NCI-H748 (cell line): ENCODE results near the gene ZFP91.

Experiments
- DNase-seq: peaks from one replicate; lab custom pipeline; 2025; ENCODE audit not compliant: unreplicated experiment; lab: John Stamatoyannopoulos, UW

ZFP91 gene

GRCh38 chr11:58658623-58659022, 79.8 kb downstream of the ZFP91 start:
- DNase-seq = no peak

- DNase-seq = no peak
Observed at GRCh38 chr11:58659404-58659803, 80.5 kb downstream of the ZFP91 start.

- DNase-seq = no peak
Observed at GRCh38 chr11:58659910-58660570, 81.2 kb downstream of the ZFP91 start.
